Gastroesophageal sphincter (tissue), 4 donors: Measurements from ENCODE around the gene BST1. TPM values are rescaled to one million over a fixed set of nuclear protein-coding genes. Genes with fewer than 3 reads are reported as not detected.
"Not testable (repeated sequence)": the region's sequence is repeated elsewhere in the genome, so short reads cannot be mapped to it uniquely, and the experiment has no call there.

Experiments
- ATAC-seq: fragments of 150-250 bp; one replicate; pipeline ENCODE4 v1.9.1; 2016; ENCODE audit warnings: mild to moderate bottlenecking, moderate library complexity
- H3K27ac ChIP-seq, 4 donors: fragments of 200-600 bp; sonication (generic) in 3 of 4; 1 replicate in 3 of 4; 2 replicates in 1 of 4; pipeline ENCODE4 v1.5.1; 2016 to 2019
- H3K27me3 ChIP-seq: fragments of 200-600 bp; sonication (generic); one replicate; pipeline ENCODE4 v1.5.1; 2019
- H3K36me3 ChIP-seq, 2 donors: fragments of 200-600 bp; sonication (generic); one replicate each; pipeline ENCODE4 v1.5.1; 2019; ENCODE audit warnings: control low read depth in 1 of 2
- H3K4me1 ChIP-seq, 3 donors: fragments of 200-600 bp; sonication (generic); 1 replicate in 2 of 3; 2 replicates in 1 of 3; pipeline ENCODE4 v1.5.1; 2016 to 2019; ENCODE audit warnings: control low read depth in 2 of 3
- H3K4me3 ChIP-seq, 2 donors: fragments of 200-600 bp; sonication (generic); one replicate each; pipeline ENCODE4 v1.5.1; 2019; ENCODE audit warnings: mild to moderate bottlenecking in 1 of 2, moderate library complexity in 1 of 2
- H3K9me3 ChIP-seq, 3 donors: fragments of 200-600 bp; sonication (generic); one replicate each; pipeline ENCODE4 v1.5.1; 2017 to 2019; ENCODE audit warnings: control low read depth in 2 of 3
- EP300 ChIP-seq: sonication (generic); formaldehyde crosslinking; IDR thresholded peaks from one replicate; pipeline ENCODE4 v1.6.1; 2017; ENCODE audit warnings: antibody characterized with exemption, mild to moderate bottlenecking
- POLR2A ChIP-seq, 2 donors: fragments of 450-650 bp; IDR thresholded peaks; one replicate each; pipeline ENCODE4 v1.6.1; 2017; ENCODE audit warnings: antibody characterized with exemption in 2 of 2, mild to moderate bottlenecking in 2 of 2, moderate library complexity in 1 of 2
- POLR2AphosphoS5 ChIP-seq: sonication (generic); formaldehyde crosslinking; IDR thresholded peaks from one replicate; pipeline ENCODE4 v1.6.1; 2017; ENCODE audit warnings: antibody characterized with exemption
- WGBS, 2 donors: methylation state at CpG; one replicate each; pipeline ENCODE4 v1.1.5; 2018; ENCODE audit warnings: low coverage in 1 of 2; 5-methylcytosine and 5-hydroxymethylcytosine counted together
- total RNA-seq, 4 donors: library from RNA; depleted of rRNA; stranded (reverse); fragments of >200 nt; gene quantifications; one replicate each; pipeline ENCODE4 v1.1.0, GENCODE V29; 2016
- TF ChIP-seq, protein P1 (sequence below), 4 experiments: fragments of 200-600 bp in 2 of 4; fragments of 450-650 bp in 2 of 4; sonication (generic) in 1 of 4; IDR thresholded peaks; one replicate each; pipeline ENCODE4 v1.5.1; 2017 to 2019; ENCODE audit warnings: antibody characterized with exemption in 4 of 4, mild to moderate bottlenecking in 2 of 4, moderate library complexity in 2 of 4

The BST1 gene
- total RNA-seq, 4 donors from 2014 or later, result 0.62 to 9.3 (median 3.3) TPM

DNA sequence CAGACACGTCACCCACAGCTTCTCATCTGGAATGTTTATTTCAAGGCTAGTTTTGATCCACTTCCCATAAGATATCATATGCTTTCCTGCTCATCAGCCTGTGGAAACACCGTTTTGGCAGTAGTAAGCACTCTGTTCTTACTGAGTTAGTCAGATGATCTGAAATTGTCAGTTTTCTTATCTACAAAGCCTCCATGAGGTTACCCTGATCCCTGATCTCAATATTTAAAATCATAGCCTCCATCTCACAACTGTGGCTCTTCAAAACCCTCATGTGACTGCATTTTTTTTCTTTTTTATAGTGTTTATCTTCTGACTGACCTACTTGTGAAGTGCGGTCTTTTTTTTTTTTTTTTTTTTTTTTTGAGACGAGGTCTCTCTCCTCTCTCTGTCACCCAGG lies 22.7 kb downstream of the BST1 start:
- no peaks in the 10 kb centered on the region for H3K9me3 ChIP-seq
- WGBS, 2 donors, result 27 to 48% methylated on average over 3 of the region's 4 CpGs

DNA sequence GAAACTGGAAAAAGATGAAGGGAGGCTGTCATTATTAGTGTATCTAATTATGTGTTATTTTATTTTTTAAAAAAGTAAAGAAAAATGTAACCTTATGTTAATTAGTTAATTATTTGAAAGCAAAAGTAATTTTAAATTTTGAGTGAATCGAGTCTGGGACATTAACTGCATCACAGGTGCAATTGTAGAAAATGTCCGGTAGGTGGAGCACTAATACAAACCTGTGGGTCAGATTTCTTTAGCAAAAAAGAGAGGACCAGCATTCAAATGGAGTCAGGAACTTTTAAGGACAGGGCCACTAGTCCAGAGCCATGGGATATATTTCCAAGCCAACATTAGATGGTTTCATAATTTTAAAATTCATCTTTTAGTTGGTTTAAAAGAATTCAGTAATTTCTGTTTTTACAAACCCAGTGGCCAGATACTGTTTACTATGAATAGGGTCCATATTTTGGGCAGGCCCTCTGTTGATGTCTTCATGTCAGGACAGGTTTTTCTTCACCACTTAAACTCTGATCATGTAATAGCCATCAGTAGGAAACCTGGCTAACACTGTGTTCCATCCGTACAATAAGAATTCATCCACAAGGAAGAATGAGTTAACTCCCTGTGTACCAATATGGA lies 27.2 kb downstream of the BST1 start:
- WGBS, 2 donors, result 16% methylated on average over 3 of the region's 3 CpGs
- Histone ChIP-seq H3K4me1 (peaks cover 0 to 11% (median 0%) of the 10 kb centered on the region in 3 donors), H3K27ac (no peak overlapping the region), H3K27me3 (no peaks in the 10 kb centered on the region), H3K9me3 (no peaks in the 10 kb centered on the region), H3K4me3 (no peak overlapping the region), H3K36me3 (no peaks in the 10 kb centered on the region)
- TF ChIP-seq, protein P1, sequence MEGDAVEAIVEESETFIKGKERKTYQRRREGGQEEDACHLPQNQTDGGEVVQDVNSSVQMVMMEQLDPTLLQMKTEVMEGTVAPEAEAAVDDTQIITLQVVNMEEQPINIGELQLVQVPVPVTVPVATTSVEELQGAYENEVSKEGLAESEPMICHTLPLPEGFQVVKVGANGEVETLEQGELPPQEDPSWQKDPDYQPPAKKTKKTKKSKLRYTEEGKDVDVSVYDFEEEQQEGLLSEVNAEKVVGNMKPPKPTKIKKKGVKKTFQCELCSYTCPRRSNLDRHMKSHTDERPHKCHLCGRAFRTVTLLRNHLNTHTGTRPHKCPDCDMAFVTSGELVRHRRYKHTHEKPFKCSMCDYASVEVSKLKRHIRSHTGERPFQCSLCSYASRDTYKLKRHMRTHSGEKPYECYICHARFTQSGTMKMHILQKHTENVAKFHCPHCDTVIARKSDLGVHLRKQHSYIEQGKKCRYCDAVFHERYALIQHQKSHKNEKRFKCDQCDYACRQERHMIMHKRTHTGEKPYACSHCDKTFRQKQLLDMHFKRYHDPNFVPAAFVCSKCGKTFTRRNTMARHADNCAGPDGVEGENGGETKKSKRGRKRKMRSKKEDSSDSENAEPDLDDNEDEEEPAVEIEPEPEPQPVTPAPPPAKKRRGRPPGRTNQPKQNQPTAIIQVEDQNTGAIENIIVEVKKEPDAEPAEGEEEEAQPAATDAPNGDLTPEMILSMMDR (IDR thresholded peaks at IDR 0.05), result peak; percentile 74 to 81 (median 78)
- no peak for TF ChIP-seq POLR2AphosphoS5
- peak; percentile 58 for ATAC-seq

More for the DNA sequence above, 22.7 kb downstream of the BST1 start:
- Histone ChIP-seq H3K27me3 (no peaks in the 10 kb centered on the region), H3K27ac (no peak overlapping the region), H3K4me3 (no peak overlapping the region), H3K4me1 (peaks cover 0 to 11% (median 0%) of the 10 kb centered on the region in 3 donors), H3K36me3 (no peaks in the 10 kb centered on the region)
- no peak for ATAC-seq
- TF ChIP-seq POLR2A (IDR thresholded peaks at IDR 0.05), result no peak
- TF ChIP-seq EP300, result no peak
- TF ChIP-seq POLR2AphosphoS5, result no peak

DNA sequence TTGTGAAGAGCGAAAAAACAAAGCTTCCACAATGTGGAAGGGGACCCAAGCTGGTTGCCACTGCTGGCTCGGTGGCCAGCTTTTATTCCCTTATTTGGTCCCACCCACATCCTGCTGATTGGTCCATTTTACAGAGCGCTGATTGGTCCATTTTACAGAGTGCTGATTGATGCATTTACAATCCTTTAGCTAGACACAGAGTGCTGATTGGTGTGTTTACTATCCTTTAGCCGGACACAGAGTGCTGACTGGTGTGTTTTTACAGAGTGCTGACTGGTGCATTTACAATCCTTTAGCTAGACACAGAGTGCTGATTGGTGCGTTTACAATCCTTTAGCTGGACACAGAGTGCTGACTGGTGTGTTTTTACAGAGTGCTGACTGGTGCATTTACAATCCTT lies 30.2 kb downstream of the BST1 start:
- not testable (repeated sequence) for H3K36me3 ChIP-seq, H3K4me3 ChIP-seq, ATAC-seq, H3K9me3 ChIP-seq, H3K27ac ChIP-seq, H3K27me3 ChIP-seq
- WGBS, 2 donors, result 72% methylated on average over 5 of the region's 5 CpGs
- H3K4me1 ChIP-seq, result peaks cover 0 to 11% (median 0%) of the 10 kb centered on the region in 3 donors

DNA sequence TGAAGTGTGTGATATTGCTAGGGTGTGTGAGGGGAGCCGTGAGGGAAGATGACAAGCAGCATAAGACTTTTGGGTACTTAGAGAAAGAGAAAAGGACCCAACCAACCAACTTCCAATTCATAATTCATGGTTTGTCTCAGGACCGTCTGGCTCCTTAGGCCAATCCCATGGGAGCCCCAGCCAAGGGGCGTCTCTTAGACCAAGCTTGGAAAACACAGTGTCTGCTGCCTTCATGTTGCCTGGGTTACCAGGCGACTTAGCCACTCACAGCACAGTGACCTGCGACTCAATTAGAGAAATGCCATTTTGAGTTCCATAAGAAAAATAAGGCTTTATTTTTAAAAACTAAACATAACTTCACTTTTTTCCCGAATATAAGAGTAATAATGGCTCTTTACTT lies 32.7 kb downstream of the BST1 start:
- no peaks in the 10 kb centered on the region for H3K27me3 ChIP-seq
- no peak overlapping the region for H3K4me3 ChIP-seq
- no peaks in the 10 kb centered on the region for H3K9me3 ChIP-seq
- no peak for ATAC-seq
- TF ChIP-seq POLR2AphosphoS5 (no peak), EP300 (no peak), POLR2A (IDR thresholded peaks at IDR 0.05) (no peak)
- TF ChIP-seq, protein P1 (IDR thresholded peaks at IDR 0.05), result no peak
- no peaks in the 10 kb centered on the region for H3K36me3 ChIP-seq
- peaks cover 0 to under 1% (median 0%) of the 10 kb centered on the region in 3 donors for H3K4me1 ChIP-seq
- 63 to 88% methylated on average over 5 to 6 of the region's 6 CpGs for WGBS, 2 donors
- no peak overlapping the region for H3K27ac ChIP-seq

DNA sequence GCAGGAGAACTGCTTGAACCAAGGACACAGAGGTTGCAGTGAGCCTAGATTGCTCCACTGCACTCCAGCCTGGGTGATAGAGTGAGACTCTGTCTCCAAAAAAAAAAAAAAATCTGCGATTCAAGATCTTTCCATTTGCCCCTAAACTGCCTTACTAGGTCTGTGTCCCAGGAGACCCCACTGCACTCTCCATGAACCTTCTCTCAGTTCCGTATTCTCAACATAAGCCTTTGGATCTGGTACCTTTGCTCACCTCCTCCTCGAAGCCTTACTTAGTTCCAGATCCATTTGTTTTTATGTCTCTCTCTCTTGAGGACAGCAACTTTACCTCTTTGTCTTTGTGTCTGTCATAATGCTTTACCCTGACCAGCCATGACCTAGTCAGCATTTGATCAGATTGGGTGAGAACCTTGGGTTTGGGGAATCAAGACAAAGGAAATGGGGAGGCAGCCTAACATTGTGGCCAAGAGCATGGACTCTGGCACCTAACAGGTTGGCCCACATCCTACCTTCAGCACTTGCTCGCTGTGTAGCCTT lies 33.7 kb downstream of the BST1 start:
- TF ChIP-seq, protein P1 (IDR thresholded peaks at IDR 0.05), result no peak
- TF ChIP-seq POLR2AphosphoS5, result no peak
- Histone ChIP-seq H3K4me3 (no peak overlapping the region), H3K27ac (no peak overlapping the region), H3K36me3 (no peaks in the 10 kb centered on the region), H3K4me1 (no peaks in the 10 kb centered on the region), H3K9me3 (no peaks in the 10 kb centered on the region), H3K27me3 (no peaks in the 10 kb centered on the region)
- no peak for ATAC-seq
- WGBS, 2 donors, result 50 to 80% methylated on average over 2 to 4 of the region's 4 CpGs

DNA sequence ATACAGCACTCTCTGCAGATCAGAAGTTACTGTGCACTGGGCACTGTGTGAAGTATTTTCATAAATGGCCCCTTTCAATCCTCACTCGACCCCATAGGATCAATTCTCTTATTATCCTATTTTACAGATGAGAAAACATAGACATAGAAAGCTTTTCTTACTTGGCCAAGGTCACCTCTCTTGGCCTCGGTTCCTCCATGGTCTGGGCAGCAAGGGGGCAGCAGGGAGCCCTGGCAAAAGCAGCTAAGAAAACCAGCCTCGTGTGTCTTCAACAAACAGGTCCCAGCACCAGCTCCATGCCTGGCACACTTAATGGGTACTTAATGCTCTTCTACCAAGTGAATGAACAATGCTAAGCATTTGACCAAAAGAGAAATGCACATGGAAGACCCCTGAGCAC lies 34.4 kb downstream of the BST1 start:
- TF ChIP-seq, protein P1 (IDR thresholded peaks at IDR 0.05), result no peak
- TF ChIP-seq POLR2AphosphoS5 (no peak), EP300 (no peak), POLR2A (IDR thresholded peaks at IDR 0.05) (no peak)
- Histone ChIP-seq H3K4me3 (no peak overlapping the region), H3K27ac (no peak overlapping the region), H3K4me1 (no peaks in the 10 kb centered on the region), H3K27me3 (no peaks in the 10 kb centered on the region), H3K36me3 (no peaks in the 10 kb centered on the region), H3K9me3 (no peaks in the 10 kb centered on the region)
- WGBS, 2 donors, result 50 to 80% methylated on average over 1 to 2 of the region's 3 CpGs
- ATAC-seq, result no peak
